ENCODE data around the gene MAGI2.
A peak's percentile ranks its signal among the peaks of the same experiment; 100 is the strongest.

MAGI2 gene

GRCh38 chr7:78043159-78043558, 1410.3 kb downstream of the MAGI2 start:
- no peak for DNase-seq

GRCh38 chr7:78041423-78041822, 1412.0 kb downstream of the MAGI2 start:
- no peak for DNase-seq

GRCh38 chr7:78039790-78040776, 1413.4 kb downstream of the MAGI2 start:
- peak; percentile 24 for DNase-seq

GRCh38 chr7:78038465-78039080, 1414.9 kb downstream of the MAGI2 start:
- DNase-seq: no peak

- DNase-seq: no peak
Measured at GRCh38 chr7:78037603-78038002, 1415.9 kb downstream of the MAGI2 start.

- no peak for DNase-seq
Measured at GRCh38 chr7:78033410-78033809, 1420.1 kb downstream of the MAGI2 start.

- DNase-seq: no peak
Measured at GRCh38 chr7:78026492-78026891, 1427.0 kb downstream of the MAGI2 start.

GRCh38 chr7:78024591-78024990, 1428.9 kb downstream of the MAGI2 start:
- no peak for DNase-seq

GRCh38 chr7:78023191-78023590, 1430.3 kb downstream of the MAGI2 start:
- no peak for DNase-seq

GRCh38 chr7:78022165-78022564, 1431.3 kb downstream of the MAGI2 start:
- no peak for DNase-seq

- DNase-seq: no peak
Measured at GRCh38 chr7:78020874-78021249, 1432.6 kb downstream of the MAGI2 start.

GRCh38 chr7:78020136-78020873, 1433.2 kb downstream of the MAGI2 start:
- DNase-seq: peak; percentile 77

GRCh38 chr7:78019447-78020135, 1433.9 kb downstream of the MAGI2 start:
- peak; percentile 94 for DNase-seq

- peak; percentile 42 for DNase-seq
Measured at GRCh38 chr7:78018641-78019446, 1434.6 kb downstream of the MAGI2 start.

- DNase-seq: no peak
Measured at GRCh38 chr7:78017591-78018100, 1435.8 kb downstream of the MAGI2 start.

- no peak for DNase-seq
Measured at GRCh38 chr7:78015574-78016260, 1437.8 kb downstream of the MAGI2 start.

GRCh38 chr7:78014401-78014800, 1439.1 kb downstream of the MAGI2 start:
- no peak for DNase-seq

GRCh38 chr7:78013386-78013785, 1440.1 kb downstream of the MAGI2 start:
- DNase-seq: no peak

GRCh38 chr7:78011642-78012041, 1441.8 kb downstream of the MAGI2 start:
- no peak for DNase-seq

GRCh38 chr7:78007231-78007630, 1446.2 kb downstream of the MAGI2 start:
- DNase-seq: no peak
